T-helper 1 cell treated with Interleukin-12 subunit alpha and Interleukin-12 subunit beta and Interleukin-4 antibody, amounts not matched to agents 30 ng/mL and 1 ng/mL, for 36 hours (primary cell): ENCODE results near the gene BPIFB4. TPM values are rescaled to one million over a fixed set of nuclear protein-coding genes. Genes with fewer than 3 reads are reported as not detected.
"Not testable (repeated sequence)": the region's sequence is repeated elsewhere in the genome, so short reads cannot be mapped to it uniquely, and the experiment has no call there.

Experiments used
- intact Hi-C: fragments of 100-400 bp; cut with micrococcal nuclease; formaldehyde crosslinking; loops from one replicate; pipeline ENCODE4 v1.15.1; 2024
- total RNA-seq: library from RNA; stranded (reverse); gene quantifications from 2 replicates; pipeline ENCODE4 v1.2.3, GENCODE V29; 2022

Gene BPIFB4
- total RNA-seq, 1 donor from 2014 or later = not detected

GRCh38 chr20:33086052-33086722, 6.7 kb downstream of the BPIFB4 start:
- intact Hi-C loops = no loop called here

GRCh38 chr20:33091147-33091546, 11.7 kb downstream of the BPIFB4 start:
- intact Hi-C loops = loop anchor here (5.0 kb wide), 1 partner anchor 191 kb away; the partner anchor contains the start of gene BPIFB1

- intact Hi-C loops = loop anchor here (5.0 kb wide), 1 partner anchor 191 kb away; the partner anchor contains the start of gene BPIFB1
These were observed 12.2 kb downstream of the BPIFB4 start for GRCh38 chr20:33091693-33092092.

GRCh38 chr20:33092361-33092760, 12.9 kb downstream of the BPIFB4 start:
- intact Hi-C loops = loop anchor here (5.0 kb wide), 1 partner anchor 190 kb away; the partner anchor contains the start of gene BPIFB1

GRCh38 chr20:33093074-33093473, 13.6 kb downstream of the BPIFB4 start:
- intact Hi-C loops = loop anchor here (5.0 kb wide), 1 partner anchor 189 kb away; the partner anchor contains the start of gene BPIFB1

GRCh38 chr20:33093582-33093981, 14.1 kb downstream of the BPIFB4 start:
- intact Hi-C loops = loop anchor here (5.0 kb wide), 1 partner anchor 189 kb away; the partner anchor contains the start of gene BPIFB1

GRCh38 chr20:33095249-33095648, 15.8 kb downstream of the BPIFB4 start:
- intact Hi-C loops = no loop called here

GRCh38 chr20:33095902-33096584, 16.6 kb downstream of the BPIFB4 start:
- intact Hi-C loops = loop anchor here (1.0 to 2.0 kb wide), 4 partner anchors 194 to 306 kb away; no protein-coding TSS in a partner anchor

- intact Hi-C loops = loop anchor here (2.0 kb wide), 1 partner anchor 202 kb away; no protein-coding TSS in a partner anchor
These were observed 17.6 kb downstream of the BPIFB4 start for GRCh38 chr20:33097001-33097400.

GRCh38 chr20:33099843-33100538, 20.5 kb downstream of the BPIFB4 start:
- intact Hi-C loops = no loop called here

- intact Hi-C loops = no loop called here
These were observed 24.1 kb downstream of the BPIFB4 start for GRCh38 chr20:33103556-33103955.

GRCh38 chr20:33104336-33104735, 24.9 kb downstream of the BPIFB4 start:
- intact Hi-C loops = no loop called here

- intact Hi-C loops = no loop called here
These were observed 26.0 kb downstream of the BPIFB4 start for GRCh38 chr20:33105316-33105924.

- intact Hi-C loops = not testable (repeated sequence)
These were observed 26.7 kb downstream of the BPIFB4 start for GRCh38 chr20:33106058-33106620.

GRCh38 chr20:33108661-33109060, 29.2 kb downstream of the BPIFB4 start:
- intact Hi-C loops = no loop called here

- intact Hi-C loops = no loop called here
These were observed 30.8 kb downstream of the BPIFB4 start for GRCh38 chr20:33110147-33110825.

GRCh38 chr20:33111306-33111705, 31.9 kb downstream of the BPIFB4 start:
- intact Hi-C loops = no loop called here

- intact Hi-C loops = no loop called here
These were observed 33.3 kb downstream of the BPIFB4 start for GRCh38 chr20:33112547-33113386.

GRCh38 chr20:33113387-33113908, 34.0 kb downstream of the BPIFB4 start:
- intact Hi-C loops = no loop called here
